HCEC 1CT (cell line): ENCODE data around the gene THADA.
"Not testable (repeated sequence)": the region's sequence is repeated elsewhere in the genome, so short reads cannot be mapped to it uniquely, and the experiment has no call there.

ENCODE experiments used
- DNase-seq: peaks from one replicate; pipeline ENCODE4 v3.0.0-alpha.2; 2017

Gene THADA

DNA sequence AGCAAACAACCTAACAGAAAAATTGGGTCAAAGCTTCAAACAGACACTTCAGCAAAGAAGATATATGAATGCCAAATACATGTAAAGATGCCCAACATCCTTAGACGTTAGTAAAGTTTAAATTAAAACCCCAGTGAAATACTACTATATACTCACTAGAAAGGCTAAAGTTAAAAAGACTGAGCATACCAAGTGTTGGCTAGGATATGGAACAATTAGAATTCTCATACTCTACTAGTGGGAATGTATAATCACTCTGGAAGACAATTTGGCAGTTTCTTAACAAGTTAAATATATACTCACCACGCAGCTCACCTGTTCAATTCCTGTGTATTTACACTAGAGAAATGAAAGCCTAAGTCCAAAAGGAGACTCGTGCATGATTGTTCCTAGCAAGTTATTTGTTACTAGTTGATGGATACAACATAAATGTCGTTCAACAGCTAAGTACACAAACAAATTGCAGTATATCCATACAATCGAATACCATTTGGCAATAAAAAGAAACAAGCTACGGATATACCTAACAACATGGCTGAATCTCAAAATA is 185.7 kb downstream of the THADA start:
- no peak for DNase-seq

DNA sequence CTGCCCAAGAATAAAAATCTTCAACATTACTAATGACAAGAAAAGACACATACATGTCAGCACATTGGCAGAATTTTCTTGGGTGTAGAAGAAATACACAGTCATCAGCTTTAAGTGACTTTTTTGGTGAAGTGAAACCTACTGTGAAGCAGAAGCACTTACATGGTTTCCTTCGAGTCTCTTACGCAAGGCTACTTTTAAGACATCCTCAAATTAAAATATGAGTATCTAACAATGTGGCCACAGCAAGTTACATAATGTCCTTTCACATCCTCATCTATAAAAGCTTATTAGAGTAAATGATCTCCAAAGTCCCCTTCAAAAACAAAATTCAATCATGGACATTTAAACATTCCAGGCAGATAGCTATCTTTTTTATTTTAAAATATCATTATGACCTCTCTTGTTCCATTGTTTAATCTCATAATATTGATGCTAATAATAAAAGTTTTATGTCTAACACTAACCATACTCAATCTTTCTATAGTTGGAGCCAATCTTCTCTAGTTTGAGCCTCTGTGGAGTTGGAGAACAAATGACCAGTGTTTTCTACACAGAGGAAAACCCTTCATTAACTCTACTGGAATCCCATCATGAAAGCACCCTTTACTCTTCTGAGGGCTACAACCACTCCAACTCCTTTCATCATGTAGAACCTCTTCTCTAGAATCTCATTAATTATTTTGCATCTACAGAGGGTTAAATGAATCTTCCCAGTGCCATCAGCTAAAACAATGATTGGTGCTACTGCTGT is 187.3 kb downstream of the THADA start:
- no peak for DNase-seq

DNA sequence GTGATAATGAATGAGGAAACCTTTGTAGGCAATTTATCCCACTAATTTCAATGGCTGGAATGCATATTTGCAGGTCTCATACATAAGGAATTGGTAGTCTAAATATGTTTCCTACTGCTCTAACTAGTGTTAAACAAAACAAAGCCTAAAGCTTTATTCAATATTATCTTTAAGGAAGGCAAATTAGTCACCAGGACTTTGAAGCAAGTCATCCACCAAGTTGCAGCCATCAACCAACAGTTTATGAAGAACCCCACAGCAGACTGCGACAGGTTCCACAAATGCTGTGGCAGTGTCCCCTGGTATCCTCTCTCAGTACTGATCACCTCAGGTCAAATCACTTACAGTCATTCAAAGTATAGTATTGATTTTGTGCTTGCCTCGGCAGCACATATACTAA is 187.9 kb downstream of the THADA start:
- no peak for DNase-seq

DNA sequence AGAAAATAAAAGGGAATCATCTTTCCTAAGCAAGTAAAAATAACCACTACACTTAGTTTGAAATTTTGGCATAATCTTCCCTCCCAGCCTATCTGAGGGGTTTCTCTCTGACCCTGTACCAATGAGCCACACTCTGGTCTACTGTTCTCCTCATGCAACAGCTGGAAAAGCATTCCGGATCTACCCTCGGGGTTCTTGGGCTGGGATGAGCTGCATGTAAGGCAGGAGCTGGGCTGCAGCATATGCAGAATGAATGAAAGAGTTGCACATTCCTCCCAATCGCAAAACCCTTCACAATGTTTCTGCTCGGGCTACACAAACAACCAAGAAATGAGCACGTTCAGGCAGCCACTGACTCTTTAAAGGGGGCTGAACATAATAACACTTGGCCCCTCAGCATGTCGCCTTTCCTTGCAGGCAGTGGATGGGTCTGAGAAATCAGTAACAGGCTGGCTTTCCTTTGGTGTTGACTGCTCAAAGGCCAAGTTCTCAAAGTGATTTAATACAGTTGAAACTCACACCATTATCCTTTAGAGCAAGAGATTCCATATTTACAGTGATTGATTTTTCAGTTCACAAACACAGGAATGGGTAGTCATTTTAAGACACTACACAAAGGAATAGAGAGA is 189.1 kb downstream of the THADA start:
- DNase-seq = no peak

DNA sequence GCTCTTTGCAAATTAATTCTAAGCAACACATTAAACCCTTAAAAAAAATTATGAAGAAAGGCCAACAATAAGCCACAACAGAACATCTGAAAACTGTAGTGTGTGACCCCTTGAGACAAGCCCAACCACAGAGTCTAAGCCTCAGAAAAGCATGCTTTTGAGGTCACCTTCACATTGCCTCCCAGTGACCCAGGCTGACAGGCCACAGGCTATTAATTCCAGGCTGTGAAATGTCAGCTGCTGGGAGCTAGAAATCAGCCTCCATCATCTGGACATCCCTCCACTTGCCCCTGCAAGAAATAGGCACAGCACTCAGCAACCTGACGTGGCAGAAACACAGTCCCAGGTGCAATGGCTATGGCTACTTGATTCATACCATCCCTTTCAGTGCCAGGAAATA is 190.0 kb downstream of the THADA start:
- DNase-seq = no peak

DNA sequence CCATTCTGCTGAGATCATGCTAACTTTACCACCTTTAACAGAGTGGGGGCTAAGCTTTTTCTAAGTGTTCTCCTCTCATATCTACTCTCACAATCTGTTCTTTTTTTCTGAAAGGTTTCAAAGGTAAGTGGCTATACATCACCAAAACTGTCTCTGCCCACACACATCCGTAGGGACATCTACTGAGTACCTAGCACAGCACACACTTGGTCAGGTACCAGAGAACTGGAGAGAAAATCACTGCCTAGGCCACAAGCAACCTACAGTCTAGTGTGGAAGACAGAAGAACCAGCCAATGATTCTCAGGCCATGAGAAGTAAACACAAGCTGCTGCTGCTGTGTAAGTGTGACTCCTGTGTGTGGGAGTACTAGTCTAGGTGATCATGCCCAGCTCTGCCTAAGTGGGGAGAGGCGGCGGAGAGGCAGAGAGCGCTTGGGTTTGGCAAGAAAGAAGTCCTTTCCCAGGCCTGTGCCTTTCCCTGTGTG is 193.3 kb downstream of the THADA start:
- DNase-seq = no peak

DNA sequence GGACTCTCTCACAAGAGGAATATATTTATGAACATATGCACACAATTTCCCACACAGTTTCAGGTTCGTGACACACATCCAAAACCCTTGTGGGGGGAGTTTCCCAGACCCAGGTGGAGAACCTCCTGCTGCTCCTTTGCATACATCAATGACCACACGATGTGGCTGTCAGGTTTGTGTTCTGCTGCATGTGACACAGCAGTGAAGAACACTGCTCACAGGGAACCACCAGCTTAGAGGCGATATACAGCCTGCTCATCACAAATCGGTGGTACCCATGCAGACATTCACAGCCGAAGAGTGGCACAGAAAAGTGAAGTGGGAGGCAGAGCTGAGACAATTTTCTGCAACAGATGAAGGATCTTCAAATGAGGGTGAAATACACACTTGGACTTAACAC is 193.8 kb downstream of the THADA start:
- no peak for DNase-seq

DNA sequence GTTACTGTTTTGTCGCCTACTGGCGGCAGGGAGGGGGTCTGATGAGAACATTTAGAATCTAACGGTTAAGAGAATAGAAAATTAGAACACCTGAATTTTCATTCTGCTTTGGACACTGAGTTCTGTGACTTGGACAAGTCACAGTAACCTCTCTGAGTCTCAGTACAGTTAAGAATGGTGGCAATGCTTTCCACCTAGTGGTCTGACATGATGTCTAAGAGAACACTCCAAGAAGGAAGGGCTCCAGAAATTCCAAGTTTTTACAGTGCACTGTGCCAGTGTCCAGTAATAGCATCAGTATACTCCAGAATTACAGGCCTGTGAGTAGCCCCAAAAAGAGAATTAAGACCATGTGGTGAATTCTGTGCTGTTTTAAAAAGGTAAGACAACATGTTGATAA is 195.3 kb downstream of the THADA start:
- DNase-seq = no peak

DNA sequence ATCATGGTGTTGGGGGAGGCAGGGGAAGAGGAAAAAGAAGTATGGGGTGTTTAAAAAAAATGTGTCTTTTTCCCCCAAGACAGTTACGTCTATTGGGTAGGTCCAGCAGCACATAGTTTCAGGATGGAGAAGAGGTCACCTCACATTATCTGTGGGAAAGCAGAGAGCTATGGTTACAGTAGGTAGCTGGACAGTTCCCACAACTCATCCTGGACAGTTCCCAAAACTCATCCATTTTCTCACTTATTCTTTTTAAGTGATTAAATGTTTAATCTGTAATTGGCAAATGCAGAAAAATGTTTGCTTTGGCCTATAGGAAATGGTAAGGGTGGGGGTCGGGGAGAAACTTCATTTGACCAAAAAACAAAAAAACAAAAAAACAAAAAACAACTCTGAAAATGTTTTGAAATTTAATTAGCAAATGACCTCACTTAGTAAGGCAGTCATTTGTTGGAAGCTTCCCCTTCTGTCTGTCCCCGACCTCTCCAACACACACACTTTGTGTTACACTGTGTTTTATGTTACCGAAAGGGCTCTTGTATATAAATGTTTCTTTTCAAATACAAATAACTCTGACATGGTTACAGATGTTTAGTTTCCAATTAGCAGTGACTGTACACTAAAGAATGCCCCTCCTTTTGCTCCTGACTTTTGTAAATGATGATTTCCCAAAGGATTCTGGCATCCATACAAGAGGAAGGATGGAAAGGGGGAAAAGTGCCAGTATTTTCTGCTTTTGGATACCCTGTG is 196.1 kb downstream of the THADA start:
- peak; percentile 89 for DNase-seq

DNA sequence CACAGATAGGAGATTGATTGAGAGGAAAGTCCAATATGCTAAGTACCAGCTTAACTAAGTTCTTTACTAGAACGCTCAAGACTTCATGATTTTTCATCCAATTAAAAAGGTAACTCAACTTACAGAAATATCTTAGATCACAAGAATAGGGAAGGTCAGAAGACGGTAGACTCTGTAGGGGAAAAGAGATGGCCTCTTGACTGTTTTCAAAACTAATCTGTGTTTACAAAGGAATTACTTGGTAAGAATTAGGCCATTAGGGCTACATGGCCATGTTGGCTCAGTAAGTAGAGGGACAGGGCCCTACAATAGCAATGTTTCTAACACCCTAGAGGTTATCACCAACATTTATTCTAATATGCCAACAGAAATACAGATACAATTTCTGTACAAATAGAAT is 196.7 kb downstream of the THADA start:
- no peak for DNase-seq

DNA sequence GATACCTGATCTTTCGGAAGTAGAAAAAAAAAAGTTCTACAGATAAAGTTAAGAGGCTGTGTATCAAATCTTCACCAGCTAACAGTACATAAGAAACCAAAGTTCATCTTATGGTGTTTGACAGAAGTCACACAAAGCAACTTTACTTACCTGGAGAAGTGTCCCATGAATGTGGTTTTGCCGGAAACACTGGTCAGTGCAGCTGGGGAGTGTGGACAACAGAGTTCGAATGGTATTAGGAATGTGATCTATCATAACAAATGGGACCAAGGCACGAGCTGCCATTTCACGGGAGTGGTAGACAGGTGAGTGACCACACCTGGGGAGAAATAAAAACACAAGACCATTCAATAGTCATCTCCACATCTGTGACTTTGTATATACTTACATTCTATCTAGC is 198.0 kb downstream of the THADA start:
- DNase-seq = no peak

DNA sequence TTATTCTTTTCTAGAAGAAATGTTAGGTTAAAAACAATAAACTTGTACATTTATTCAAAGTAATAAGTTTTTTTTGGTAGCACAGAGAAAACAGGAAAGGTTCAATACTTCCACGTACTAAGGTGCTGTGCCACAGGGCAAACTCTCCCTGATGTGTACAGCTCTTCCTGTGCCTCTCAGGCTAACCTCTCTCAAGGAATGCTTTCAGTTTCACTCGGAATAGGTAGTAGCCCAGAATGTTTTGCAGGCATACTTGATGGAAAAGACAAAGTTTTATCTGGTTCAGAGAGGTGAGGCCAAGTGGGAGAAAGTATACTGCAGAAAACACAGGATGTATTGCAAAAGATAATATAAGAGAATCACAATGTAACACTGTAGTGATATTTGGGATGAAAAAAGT is 198.4 kb downstream of the THADA start:
- no peak for DNase-seq

DNA sequence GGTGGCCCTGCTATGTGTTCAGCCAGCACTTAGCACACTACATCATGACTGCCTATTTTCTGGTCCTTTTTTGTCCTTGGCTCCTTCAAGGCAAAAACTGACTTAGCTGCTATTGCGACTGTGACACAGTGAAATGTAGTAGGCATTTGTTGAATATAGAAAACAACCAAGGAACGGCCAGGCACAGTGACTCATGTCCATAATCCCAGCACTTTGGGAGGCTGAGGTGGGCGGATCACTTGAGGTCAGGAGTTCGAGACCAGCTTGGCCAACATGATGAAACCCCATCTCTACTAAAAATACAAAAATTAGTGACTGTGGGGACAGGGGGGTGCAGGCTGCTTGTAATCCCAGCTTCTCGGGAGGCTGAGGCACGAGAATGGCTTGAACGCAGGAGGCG is 199.5 kb downstream of the THADA start:
- peak; percentile 42 for DNase-seq

DNA sequence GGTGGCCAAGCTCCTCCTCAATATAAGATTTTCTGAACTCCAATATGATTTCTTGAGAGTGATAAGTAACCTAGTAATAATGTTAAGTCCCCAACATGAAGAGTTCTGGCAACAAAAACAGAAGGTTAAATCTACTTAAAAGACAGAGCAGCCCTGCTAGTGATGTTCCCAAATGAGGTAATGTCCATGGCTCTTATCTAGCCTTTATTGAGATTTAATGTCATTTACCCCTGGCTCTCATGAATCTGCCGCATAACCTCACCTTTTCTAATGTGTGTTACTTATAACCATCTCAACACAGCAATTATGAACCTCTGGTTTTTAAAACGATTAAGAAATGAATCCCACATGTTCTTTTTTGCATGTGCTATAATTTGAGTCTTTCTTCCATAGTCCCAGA is 201.9 kb downstream of the THADA start:
- no peak for DNase-seq

DNA sequence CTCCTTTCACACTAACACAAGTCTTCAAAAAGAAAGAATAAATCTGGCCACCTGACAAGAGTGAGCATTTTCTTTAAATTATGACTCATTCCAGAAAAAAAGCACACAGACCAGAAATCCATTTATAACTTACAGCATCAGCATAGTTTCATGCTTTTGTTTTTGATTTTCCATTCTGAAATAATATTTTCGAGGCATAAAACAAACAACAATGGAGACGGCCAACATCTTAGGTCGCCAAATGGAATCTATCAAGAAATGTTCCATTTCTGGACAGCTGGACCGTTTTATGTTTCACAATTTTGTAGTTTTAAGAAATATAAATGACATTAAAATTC is 204.0 kb downstream of the THADA start:
- peak; percentile 46 for DNase-seq

DNA sequence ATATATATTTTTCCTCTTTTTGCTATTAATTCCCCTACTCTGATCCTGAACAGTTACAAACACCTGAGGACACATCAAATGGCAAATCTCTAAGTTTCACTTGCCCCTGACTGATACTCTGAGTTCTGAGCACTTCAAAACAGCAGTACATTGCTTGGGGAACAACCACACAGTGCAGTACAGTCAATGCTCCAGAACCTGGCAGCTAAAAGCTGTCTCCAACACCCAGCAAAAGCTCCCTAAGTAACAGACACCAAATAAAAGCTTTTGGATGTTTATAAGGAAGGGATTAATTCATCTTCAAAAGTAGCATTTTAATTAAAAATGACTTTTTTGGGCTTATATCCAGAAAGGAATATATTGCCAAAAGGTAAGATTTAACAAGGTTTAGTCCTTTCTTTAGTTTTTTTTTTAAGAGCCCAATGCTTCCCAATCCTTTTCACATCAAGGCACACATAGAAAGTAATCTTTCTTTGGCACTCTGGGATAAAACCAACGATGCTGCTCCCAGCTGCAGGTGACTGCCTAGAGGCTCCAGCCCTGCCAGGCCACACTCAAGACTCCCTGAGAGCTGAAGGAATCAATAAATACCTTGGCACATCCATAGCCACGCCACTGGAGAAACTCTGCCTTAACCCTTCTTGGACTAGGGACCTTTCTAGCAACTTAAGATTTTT is 204.5 kb downstream of the THADA start:
- no peak for DNase-seq

DNA sequence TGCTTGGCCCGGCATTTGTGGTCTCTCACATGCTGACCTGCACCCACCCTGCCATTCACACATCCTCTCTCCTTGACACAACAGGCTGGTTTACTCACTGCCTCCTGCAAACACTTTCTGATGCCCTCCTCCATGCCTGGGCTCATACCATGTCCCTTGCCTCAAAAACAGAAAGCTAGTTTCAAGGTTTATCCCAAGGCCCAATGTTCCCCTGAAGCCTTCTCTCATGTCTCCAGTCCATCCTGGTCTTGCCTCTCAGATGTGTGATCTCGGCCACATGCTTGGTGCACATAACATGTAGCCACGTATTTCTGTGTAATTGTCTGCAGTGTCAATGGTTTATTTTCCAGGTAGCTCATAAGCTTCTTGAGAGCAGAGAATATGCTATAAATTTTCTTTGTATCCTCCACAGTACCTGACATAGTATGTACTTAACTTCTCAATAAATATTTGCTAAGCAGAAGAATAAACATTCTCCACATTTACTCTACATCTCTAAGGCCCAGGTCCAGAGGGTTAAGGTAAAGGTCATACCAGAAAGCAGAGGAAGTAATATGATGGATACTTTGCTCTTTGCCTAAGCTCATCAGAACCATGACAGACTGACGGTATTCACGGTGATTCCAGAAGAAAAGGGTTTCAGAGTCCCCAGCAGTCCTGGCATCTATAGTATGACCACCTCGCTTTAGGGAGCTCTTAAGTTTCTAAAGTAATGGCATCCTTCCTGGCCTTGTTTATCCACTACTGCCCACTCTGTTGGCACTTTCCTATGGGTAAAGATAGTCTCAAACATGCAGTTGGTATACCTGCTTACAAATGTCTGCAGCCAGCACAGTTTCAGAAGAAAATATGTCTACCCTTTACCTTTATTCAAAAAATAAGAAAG is 206.0 kb downstream of the THADA start:
- no peak for DNase-seq

DNA sequence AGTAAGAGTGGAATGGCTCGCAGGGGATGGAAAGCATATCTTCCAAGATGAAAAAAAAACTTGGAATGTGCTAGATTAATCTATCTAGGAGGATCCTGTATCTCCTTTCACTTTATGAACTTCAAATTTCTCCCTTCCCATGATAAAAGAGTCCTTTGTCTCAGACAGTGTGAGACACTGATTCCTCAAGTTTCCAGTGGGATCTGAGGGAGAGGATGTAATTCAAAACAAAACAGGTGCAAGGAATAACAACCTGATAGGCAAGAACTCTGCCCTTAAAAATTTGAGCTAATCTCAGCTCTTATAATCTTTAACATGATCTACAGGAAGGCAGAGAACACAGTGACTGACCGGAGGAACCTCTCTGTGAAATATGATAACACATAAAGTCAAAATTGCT is 207.5 kb downstream of the THADA start:
- DNase-seq = no peak

DNA sequence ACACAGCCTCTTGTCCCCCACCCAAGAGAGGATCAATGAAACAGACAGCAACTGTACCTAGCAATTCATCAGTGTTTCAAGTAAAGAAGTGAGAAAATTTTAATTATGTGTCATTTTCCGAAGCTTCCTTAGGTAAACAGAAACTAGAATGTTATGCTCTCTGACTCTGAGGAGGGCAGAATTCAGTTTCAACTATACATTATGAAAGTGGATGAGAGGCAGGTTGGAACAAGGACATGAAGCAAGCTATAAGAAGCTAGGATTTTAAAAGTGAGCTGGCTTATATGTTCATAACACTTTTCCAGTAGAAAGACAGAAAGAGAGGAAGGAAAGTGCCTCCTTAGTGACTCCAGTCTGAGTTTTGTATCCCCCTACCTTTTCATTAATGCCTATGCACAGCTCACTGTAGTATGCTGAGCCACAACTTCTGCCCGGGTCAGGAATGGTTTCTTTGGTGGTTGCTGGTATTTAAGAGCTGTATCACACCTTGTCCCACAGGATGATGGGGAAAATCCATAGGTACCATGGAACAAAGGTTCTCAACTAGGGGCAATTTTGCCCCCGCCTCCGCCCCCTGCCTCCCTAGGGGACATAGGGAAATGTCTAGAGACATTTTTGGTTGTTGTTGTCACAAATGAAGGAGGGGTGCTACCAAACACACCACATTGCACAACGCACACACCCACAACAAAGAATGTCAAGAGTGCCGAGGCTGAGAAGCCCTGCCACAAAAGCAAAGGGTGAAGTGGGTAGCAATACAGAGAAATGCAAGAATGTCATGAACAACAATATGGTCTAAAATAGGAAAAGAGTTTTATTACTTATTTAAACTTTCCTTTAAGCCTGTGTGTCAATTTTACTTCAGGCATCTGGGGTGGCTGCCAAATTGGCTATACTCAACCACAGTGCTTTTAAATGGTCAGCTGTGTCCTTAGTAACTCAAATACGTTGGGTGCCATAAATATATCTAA is 208.5 kb downstream of the THADA start:
- peak; percentile 10 for DNase-seq

DNA sequence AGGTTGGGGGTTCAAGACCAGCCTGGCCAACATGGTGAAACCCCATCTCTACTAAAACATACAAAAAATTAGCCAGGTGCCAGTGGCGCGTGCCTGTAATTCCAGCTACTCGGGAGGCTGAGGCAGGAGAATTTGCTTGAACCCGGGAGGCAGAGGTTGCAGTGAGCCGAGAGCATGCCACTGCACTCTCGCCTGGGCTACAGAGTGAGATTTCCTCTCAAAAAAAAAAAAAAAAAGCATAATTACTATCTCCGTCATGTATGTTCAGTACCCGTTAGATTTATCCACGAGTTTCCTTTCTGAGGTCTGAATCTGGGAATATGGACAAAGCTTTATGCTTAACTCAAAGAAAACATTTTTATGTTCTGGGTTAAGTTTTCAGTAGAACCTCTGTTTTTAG is 209.2 kb downstream of the THADA start:
- not testable (repeated sequence) for DNase-seq

DNA sequence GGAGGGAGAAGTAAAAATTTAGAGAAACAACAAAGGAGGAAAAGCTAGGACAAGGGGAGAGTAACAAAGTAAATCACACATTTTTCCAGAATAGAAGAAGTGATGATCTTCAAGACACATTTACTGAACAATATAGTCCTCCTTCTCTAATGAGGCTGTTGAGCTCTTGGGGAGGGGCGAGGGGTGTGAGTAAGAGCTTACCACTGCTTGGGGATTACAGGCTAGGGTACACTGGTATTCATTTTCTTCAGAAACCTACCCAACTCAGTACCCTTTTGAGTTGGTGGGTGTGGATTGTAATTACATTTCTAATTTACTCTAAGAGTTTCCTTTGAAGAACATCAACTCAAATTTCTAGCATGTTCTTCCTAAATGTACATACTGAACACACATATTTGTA is 211.7 kb downstream of the THADA start:
- DNase-seq = no peak
